IMR-90 (cell line): ENCODE measurements around the gene PAX3. TPM values are rescaled to one million over a fixed set of nuclear protein-coding genes. Genes with fewer than 3 reads are reported as not detected.

ENCODE experiments used
- ATAC-seq: fragments of 200-7000 bp; cut with Tn5 transposase; 2 replicates; pipeline ENCODE4 v1.9.1; 2020; ENCODE audit warnings: low read depth, mild to moderate bottlenecking, moderate library complexity
- BruUV-seq: library from RNA; stranded (reverse); fragments of 400-500 nt; replicated peaks from 2 replicates; lab custom pipeline; 2021; lab: Mats Ljungman, UMichigan
- CTCF ChIA-PET: fragments of 300-600 bp; formaldehyde crosslinking; extraction: SDS; loops from one replicate; lab custom pipeline; 2021; ENCODE audit warnings: antibody characterized with exemption; lab: Yijun Ruan, JAX
- POLR2A ChIA-PET: fragments of 300-600 bp; sonication (Branson Sonifier 250); formaldehyde crosslinking; loops from one replicate; lab custom pipeline; 2022; ENCODE audit warnings: antibody characterized with exemption; ENCODE audit not compliant: unreplicated experiment; lab: Charles Lee
- DNase-seq: peaks from one replicate; pipeline ENCODE4 v3.0.0; 2013
- H2AFZ ChIP-seq: replicated peaks from 2 replicates; pipeline ENCODE3; 2013; ENCODE audit warnings: low read length, mild to moderate bottlenecking; ENCODE audit not compliant: poor library complexity
- H2AK5ac ChIP-seq: 2 replicates; pipeline ENCODE4 v1.6.1; 2013; ENCODE audit warnings: low read depth, low read length, inconsistent platforms
- H2AK9ac ChIP-seq: replicated peaks from 2 replicates; pipeline ENCODE3; 2013; ENCODE audit warnings: mild to moderate bottlenecking, low read depth, low read length, moderate library complexity; ENCODE audit not compliant: poor library complexity
- H2BK120ac ChIP-seq: 2 replicates; pipeline ENCODE4 v1.6.1; 2013; ENCODE audit warnings: low read depth, low read length, inconsistent platforms
- H2BK15ac ChIP-seq: 3 replicates; pipeline ENCODE4 v1.6.1; 2013; ENCODE audit warnings: low read depth, low read length, inconsistent platforms
- H2BK20ac ChIP-seq: 2 replicates; pipeline ENCODE4 v1.6.1; 2013; ENCODE audit warnings: low read depth, mild to moderate bottlenecking, inconsistent platforms, low read length, moderate library complexity
- H2BK5ac ChIP-seq: 2 replicates; pipeline ENCODE4 v1.6.1; 2013; ENCODE audit warnings: mild to moderate bottlenecking, low read depth, low read length, inconsistent platforms; ENCODE audit not compliant: poor library complexity, severe bottlenecking
- H3K14ac ChIP-seq: replicated peaks from 2 replicates; pipeline ENCODE4 v1.6.1; 2013; ENCODE audit warnings: low read depth, low read length, inconsistent platforms
- H3K18ac ChIP-seq: 2 replicates; pipeline ENCODE4 v1.6.1; 2013; ENCODE audit warnings: low read depth, low read length, control low read depth
- H3K23ac ChIP-seq: 2 replicates; pipeline ENCODE4 v1.6.1; 2013; ENCODE audit warnings: low read depth, low read length, inconsistent platforms
- H3K27ac ChIP-seq: 2 replicates; pipeline ENCODE4 v1.5.1; 2013; ENCODE audit warnings: mild to moderate bottlenecking, control low read depth, low read length; ENCODE audit not compliant: insufficient read depth
- H3K27me3 ChIP-seq: 2 replicates; pipeline ENCODE4 v1.6.1; 2013; ENCODE audit warnings: low read length; ENCODE audit not compliant: control insufficient read depth, insufficient read depth
- H3K36me3 ChIP-seq: 2 replicates; pipeline ENCODE4 v1.6.1; 2013; ENCODE audit warnings: low read length, mixed read lengths; ENCODE audit not compliant: control insufficient read depth, insufficient read depth
- H3K4ac ChIP-seq: 2 replicates; pipeline ENCODE4 v1.6.1; 2013; ENCODE audit warnings: low read depth, low read length, inconsistent platforms
- H3K4me1 ChIP-seq: 2 replicates; pipeline ENCODE4 v1.6.1; 2013; ENCODE audit warnings: low read length, mixed read lengths; ENCODE audit not compliant: control insufficient read depth, insufficient read depth
- H3K4me2 ChIP-seq: 2 replicates; pipeline ENCODE4 v1.6.1; 2013; ENCODE audit warnings: low read depth, mild to moderate bottlenecking, control low read depth, low read length, moderate library complexity
- H3K4me3 ChIP-seq: 2 replicates; pipeline ENCODE4 v1.5.1; 2013; ENCODE audit warnings: low read depth, mild to moderate bottlenecking, control low read depth, low read length, moderate library complexity; ENCODE audit not compliant: insufficient read depth
- H3K56ac ChIP-seq: 2 replicates; pipeline ENCODE4 v1.6.1; 2013; ENCODE audit warnings: low read length, inconsistent platforms; ENCODE audit not compliant: insufficient read depth; ENCODE audit errors: extremely low read depth
- H3K79me1 ChIP-seq, 2 experiments: 2 replicates each; pipeline ENCODE4 v1.6.1; 2013; ENCODE audit warnings: low read length in 2 of 2, inconsistent platforms in 1 of 2, low read depth in 1 of 2
- H3K9ac ChIP-seq: 2 replicates; pipeline ENCODE4 v1.6.1; 2013; ENCODE audit warnings: low read depth, low read length, control low read depth
- H3K9me1 ChIP-seq: 2 replicates; pipeline ENCODE4 v1.6.1; 2013; ENCODE audit warnings: low read length, inconsistent platforms; ENCODE audit not compliant: insufficient read depth
- H3K9me3 ChIP-seq: 2 replicates; pipeline ENCODE4 v1.6.1; 2013; ENCODE audit warnings: low read length; ENCODE audit not compliant: control insufficient read depth, insufficient read depth
- H4K20me1 ChIP-seq: 2 replicates; pipeline ENCODE4 v1.6.1; 2013; ENCODE audit warnings: low read length, inconsistent platforms; ENCODE audit not compliant: insufficient read depth
- H4K5ac ChIP-seq: 2 replicates; pipeline ENCODE4 v1.6.1; 2013; ENCODE audit warnings: mild to moderate bottlenecking, low read depth, low read length, control low read depth
- H4K8ac ChIP-seq, 2 experiments: 2 replicates each; pipeline ENCODE4 v1.6.1; 2013; ENCODE audit warnings: low read depth in 2 of 2, low read length in 2 of 2, control low read depth in 1 of 2, inconsistent platforms in 1 of 2
- H4K91ac ChIP-seq: 2 replicates; pipeline ENCODE4 v1.6.1; 2013; ENCODE audit warnings: low read depth, low read length, inconsistent platforms; ENCODE audit not compliant: insufficient read depth
- BHLHE40 ChIP-seq: fragments of 150-350 bp; IDR thresholded peaks from 2 replicates; pipeline ENCODE4 v1.6.1; 2016; ENCODE audit warnings: mild to moderate bottlenecking, low read depth, low read length
- CEBPB ChIP-seq: IDR thresholded peaks from 2 replicates; pipeline ENCODE4 v1.6.1; 2012; ENCODE audit warnings: low read depth, low read length, improper control_type of control experiment
- CHD1 ChIP-seq: IDR thresholded peaks from 2 replicates; pipeline ENCODE4 v1.6.1; 2012; ENCODE audit warnings: low read depth, low read length, improper control_type of control experiment
- CTCF ChIP-seq: conservative IDR thresholded peaks from 2 replicates; pipeline ENCODE4 v1.5.1; 2012; ENCODE audit warnings: mild to moderate bottlenecking, low read depth, low read length, improper control_type of control experiment
- ELK1 ChIP-seq: fragments of 150-350 bp; IDR thresholded peaks from 2 replicates; pipeline ENCODE4 v1.6.1; 2016; ENCODE audit warnings: low read depth, mild to moderate bottlenecking, low read length, moderate library complexity, borderline replicate concordance
- FOS ChIP-seq: fragments of 150-350 bp; IDR thresholded peaks from 2 replicates; pipeline ENCODE4 v1.6.1; 2016; ENCODE audit warnings: low read depth, low read length
- MAFK ChIP-seq: IDR thresholded peaks from 2 replicates; pipeline ENCODE4 v1.6.1; 2012; ENCODE audit warnings: low read depth, low read length, improper control_type of control experiment
- MAZ ChIP-seq: IDR thresholded peaks from 2 replicates; pipeline ENCODE4 v1.6.1; 2012; ENCODE audit warnings: low read depth, mild to moderate bottlenecking, low read length, improper control_type of control experiment, moderate library complexity, borderline replicate concordance
- MXI1 ChIP-seq: IDR thresholded peaks from 2 replicates; pipeline ENCODE4 v1.6.1; 2012; ENCODE audit warnings: low read depth, mild to moderate bottlenecking, low read length, moderate library complexity, borderline replicate concordance
- NFE2L2 ChIP-seq: fragments of 150-350 bp; IDR thresholded peaks from 2 replicates; pipeline ENCODE4 v1.6.1; 2016; ENCODE audit warnings: low read depth, mild to moderate bottlenecking, low read length
- POLR2A ChIP-seq: IDR thresholded peaks from 2 replicates; pipeline ENCODE4 v1.6.1; 2012; ENCODE audit warnings: mild to moderate bottlenecking, low read depth, low read length
- RAD21 ChIP-seq: IDR thresholded peaks from 2 replicates; pipeline ENCODE4 v1.6.1; 2012; ENCODE audit warnings: low read length, improper control_type of control experiment
- RCOR1 ChIP-seq: IDR thresholded peaks from 2 replicates; pipeline ENCODE4 v1.6.1; 2012; ENCODE audit warnings: mild to moderate bottlenecking, low read length, improper control_type of control experiment; ENCODE audit not compliant: insufficient replicate concordance
- RFX5 ChIP-seq: IDR thresholded peaks from 2 replicates; pipeline ENCODE4 v1.8.0; 2012; ENCODE audit warnings: low read depth, mild to moderate bottlenecking, low read length, moderate library complexity
- SMC3 ChIP-seq: fragments of 150-350 bp; IDR thresholded peaks from 2 replicates; pipeline ENCODE4 v1.6.1; 2016; ENCODE audit warnings: low read depth, mild to moderate bottlenecking, antibody characterized with exemption, low read length, moderate library complexity
- USF2 ChIP-seq: fragments of 150-350 bp; IDR thresholded peaks from 2 replicates; pipeline ENCODE4 v1.6.1; 2017; ENCODE audit warnings: mild to moderate bottlenecking, antibody characterized with exemption, low read length, low read depth
- WGBS, 2 experiments: methylation state at CpG; one replicate each; pipeline versions ENCODE4 v1.1.5 to v1.1.7; 2013; ENCODE audit warnings: missing lambda C conversion rate in 2 of 2; ENCODE audit not compliant: insufficient read length in 1 of 2; ENCODE audit errors: extremely low coverage in 2 of 2; 5-methylcytosine and 5-hydroxymethylcytosine counted together
- dilution Hi-C: fragments of 300-500 bp; cut with HindIII; formaldehyde crosslinking; loops from one replicate; pipeline ENCODE4 v1.14.3; 2018; ENCODE audit warnings: low sequenced_read_pairs; ENCODE audit not compliant: unreplicated experiment
- in situ Hi-C: fragments of 300-500 bp; cut with MboI; formaldehyde crosslinking; loops from 3 replicates; pipeline ENCODE4 v1.14.3; 2019; ENCODE audit warnings: low sequenced_read_pairs, inconsistent platforms, mixed read lengths
- intact Hi-C: fragments of 100-400 bp; cut with micrococcal nuclease; formaldehyde crosslinking; loops from 2 replicates; pipeline ENCODE4 v1.10.0; 2022
- polyA plus RNA-seq, 3 experiments: library from polyadenylated mRNA; depleted of rRNA; stranded (reverse); fragments of >200 nt; gene quantifications; 2 replicates each; pipeline ENCODE4 v1.2.3, GENCODE V29; 2012; ENCODE audit warnings: low replicate concordance in 1 of 3
- total RNA-seq: library from RNA; depleted of rRNA; stranded (reverse); fragments of >200 nt; gene quantifications from 2 replicates; pipeline ENCODE4 v1.2.3, GENCODE V29; 2012

PAX3 gene
- total and polyA plus RNA-seq, 2 of the 4 experiments (the other 2 are of a cell fraction) = not detected

GRCh38 chr2:222228054-222228453 lies 70.7 kb downstream of the PAX3 start:
- H2BK120ac ChIP-seq = no peak overlapping the region
- no peaks in the 10 kb centered on the region for H3K79me1 ChIP-seq
- H4K91ac ChIP-seq = no peak overlapping the region
- intact Hi-C loops (no loop called here), in situ Hi-C loops (no loop called here), dilution Hi-C loops (no loop called here)
- H3K14ac ChIP-seq = no peak overlapping the region
- no peaks in the 10 kb centered on the region for H4K20me1 ChIP-seq
- no peaks in the 10 kb centered on the region for H3K4me1 ChIP-seq
- WGBS, 2 experiments = no CpG with 5 or more reads among the region's 4 CpGs
- no peaks in the 10 kb centered on the region for H3K9me1 ChIP-seq
- ChIA-PET POLR2A (no interaction called here), CTCF (no interaction called here)
- no peak for ATAC-seq
- H3K27me3 ChIP-seq = no peaks in the 10 kb centered on the region
- H3K27ac ChIP-seq = no peak overlapping the region
- H2AK9ac ChIP-seq = no peak overlapping the region
- no peak overlapping the region for H3K18ac ChIP-seq
- no peak overlapping the region for H2BK15ac ChIP-seq
- no peak overlapping the region for H3K4me2 ChIP-seq
- H3K4me3 ChIP-seq = no peak overlapping the region
- H2BK20ac ChIP-seq = no peak overlapping the region
- H2BK5ac ChIP-seq = no peak overlapping the region
- no peak overlapping the region for H3K23ac ChIP-seq
- no peaks in the 10 kb centered on the region for H3K9me3 ChIP-seq
- H2AK5ac ChIP-seq = no peak overlapping the region
- H3K4ac ChIP-seq = no peak overlapping the region
- no peak overlapping the region for H3K56ac ChIP-seq
- BruUV-seq = no TSS peak
- no peak overlapping the region for H4K8ac ChIP-seq
- DNase-seq = no peak
- no peak overlapping the region for H2AFZ ChIP-seq
- H4K5ac ChIP-seq = no peak overlapping the region
- H3K9ac ChIP-seq = no peak overlapping the region
- H3K36me3 ChIP-seq = no peaks in the 10 kb centered on the region
- no peak for TF ChIP-seq MAZ
- TF ChIP-seq BHLHE40 = no peak
- no peak for TF ChIP-seq SMC3
- no peak for TF ChIP-seq NFE2L2
- no peak for TF ChIP-seq MAFK
- no peak for TF ChIP-seq FOS
- no peak for TF ChIP-seq CEBPB
- TF ChIP-seq USF2 = no peak
- TF ChIP-seq POLR2A = no peak
- no peak for TF ChIP-seq CHD1
- TF ChIP-seq MXI1 = no peak
- no peak for TF ChIP-seq RAD21
- TF ChIP-seq RCOR1 = no peak
- no peak for TF ChIP-seq CTCF
- no peak for TF ChIP-seq RFX5
- no peak for TF ChIP-seq ELK1
